ENCODE measurements around the gene OGDHL.
"Not testable (repeated sequence)": the region's sequence is repeated elsewhere in the genome, so short reads cannot be mapped to it uniquely, and the experiment has no call there.

The OGDHL gene

GRCh38 chr10:49737474-49738201 lies 24.5 kb downstream of the OGDHL start:
- Histone ChIP-seq H3K27me3 (ENCODE audit: control insufficient read depth, insufficient read depth, low read length) (no peaks in the 10 kb centered on the region), H3K4me3 (ENCODE audit: low read length) (no peak overlapping the region), H3K9ac (ENCODE audit: low read depth, low read length) (no peak overlapping the region), H3K4me2 (ENCODE audit: low read length) (no peak overlapping the region), H3K36me3 (ENCODE audit: insufficient read depth, low read length) (no peaks in the 10 kb centered on the region), H3K4me1 (ENCODE audit: control insufficient read depth, insufficient read depth, low read length) (no peaks in the 10 kb centered on the region), H3K9me3 (replicated peaks; ENCODE audit: low read length) (no peaks in the 10 kb centered on the region)

GRCh38 chr10:49736564-49737113 lies 25.5 kb downstream of the OGDHL start:
- no peaks in the 10 kb centered on the region for H3K9me3 ChIP-seq (replicated peaks; ENCODE audit: low read length)
- H3K9ac ChIP-seq (ENCODE audit: low read depth, low read length), result no peak overlapping the region
- no peaks in the 10 kb centered on the region for H3K36me3 ChIP-seq (ENCODE audit: insufficient read depth, low read length)
- H3K4me3 ChIP-seq (ENCODE audit: low read length), result no peak overlapping the region
- H3K4me2 ChIP-seq (ENCODE audit: low read length), result no peak overlapping the region
- no peaks in the 10 kb centered on the region for H3K27me3 ChIP-seq (ENCODE audit: control insufficient read depth, insufficient read depth, low read length)
- no peaks in the 10 kb centered on the region for H3K4me1 ChIP-seq (ENCODE audit: control insufficient read depth, insufficient read depth, low read length)

- Histone ChIP-seq H3K4me1 (ENCODE audit: control insufficient read depth, insufficient read depth, low read length) (no peaks in the 10 kb centered on the region), H3K36me3 (ENCODE audit: insufficient read depth, low read length) (no peaks in the 10 kb centered on the region), H3K27me3 (ENCODE audit: control insufficient read depth, insufficient read depth, low read length) (no peaks in the 10 kb centered on the region), H3K9me3 (replicated peaks; ENCODE audit: low read length) (no peaks in the 10 kb centered on the region), H3K9ac (ENCODE audit: low read depth, low read length) (no peak overlapping the region), H3K4me3 (ENCODE audit: low read length) (no peak overlapping the region), H3K4me2 (ENCODE audit: low read length) (no peak overlapping the region)
These were observed 26.1 kb downstream of the OGDHL start for GRCh38 chr10:49735848-49736563.

GRCh38 chr10:49735161-49735560 lies 27.0 kb downstream of the OGDHL start:
- Histone ChIP-seq H3K36me3 (ENCODE audit: insufficient read depth, low read length) (no peaks in the 10 kb centered on the region), H3K9ac (ENCODE audit: low read depth, low read length) (no peak overlapping the region), H3K4me3 (ENCODE audit: low read length) (no peak overlapping the region), H3K4me2 (ENCODE audit: low read length) (no peak overlapping the region), H3K9me3 (replicated peaks; ENCODE audit: low read length) (no peaks in the 10 kb centered on the region), H3K4me1 (ENCODE audit: control insufficient read depth, insufficient read depth, low read length) (no peaks in the 10 kb centered on the region), H3K27me3 (ENCODE audit: control insufficient read depth, insufficient read depth, low read length) (no peaks in the 10 kb centered on the region)

GRCh38 chr10:49734676-49735075 lies 27.4 kb downstream of the OGDHL start:
- H3K9ac ChIP-seq (ENCODE audit: low read depth, low read length), result no peak overlapping the region
- no peaks in the 10 kb centered on the region for H3K9me3 ChIP-seq (replicated peaks; ENCODE audit: low read length)
- H3K4me3 ChIP-seq (ENCODE audit: low read length), result no peak overlapping the region
- H3K27me3 ChIP-seq (ENCODE audit: control insufficient read depth, insufficient read depth, low read length), result no peaks in the 10 kb centered on the region
- H3K4me1 ChIP-seq (ENCODE audit: control insufficient read depth, insufficient read depth, low read length), result no peaks in the 10 kb centered on the region
- no peak overlapping the region for H3K4me2 ChIP-seq (ENCODE audit: low read length)
- no peaks in the 10 kb centered on the region for H3K36me3 ChIP-seq (ENCODE audit: insufficient read depth, low read length)

GRCh38 chr10:49733866-49734265 lies 28.3 kb downstream of the OGDHL start:
- Histone ChIP-seq H3K4me3 (ENCODE audit: low read length) (no peak overlapping the region), H3K36me3 (ENCODE audit: insufficient read depth, low read length) (no peaks in the 10 kb centered on the region), H3K4me1 (ENCODE audit: control insufficient read depth, insufficient read depth, low read length) (no peaks in the 10 kb centered on the region), H3K9me3 (replicated peaks; ENCODE audit: low read length) (no peaks in the 10 kb centered on the region), H3K27me3 (ENCODE audit: control insufficient read depth, insufficient read depth, low read length) (no peaks in the 10 kb centered on the region), H3K4me2 (ENCODE audit: low read length) (no peak overlapping the region), H3K9ac (ENCODE audit: low read depth, low read length) (no peak overlapping the region)

- Histone ChIP-seq H3K9ac (ENCODE audit: low read depth, low read length) (no peak overlapping the region), H3K4me2 (ENCODE audit: low read length) (no peak overlapping the region), H3K27me3 (ENCODE audit: control insufficient read depth, insufficient read depth, low read length) (no peaks in the 10 kb centered on the region), H3K9me3 (replicated peaks; ENCODE audit: low read length) (peaks cover 3% of the 10 kb centered on the region), H3K4me3 (ENCODE audit: low read length) (no peak overlapping the region), H3K36me3 (ENCODE audit: insufficient read depth, low read length) (no peaks in the 10 kb centered on the region), H3K4me1 (ENCODE audit: control insufficient read depth, insufficient read depth, low read length) (no peaks in the 10 kb centered on the region)
These were observed 35.5 kb downstream of the OGDHL start for GRCh38 chr10:49726593-49726992.

- not testable (repeated sequence) for H3K4me1 ChIP-seq (ENCODE audit: control insufficient read depth, insufficient read depth, low read length); H3K27me3 ChIP-seq (ENCODE audit: control insufficient read depth, insufficient read depth, low read length); H3K9me3 ChIP-seq (replicated peaks; ENCODE audit: low read length); H3K36me3 ChIP-seq (ENCODE audit: insufficient read depth, low read length); H3K4me3 ChIP-seq (ENCODE audit: low read length); H3K9ac ChIP-seq (ENCODE audit: low read depth, low read length); H3K4me2 ChIP-seq (ENCODE audit: low read length)
These were observed 47.0 kb downstream of the OGDHL start for GRCh38 chr10:49715157-49715556.

- no peak overlapping the region for H3K9ac ChIP-seq (ENCODE audit: low read depth, low read length)
- no peaks in the 10 kb centered on the region for H3K4me1 ChIP-seq (ENCODE audit: control insufficient read depth, insufficient read depth, low read length)
- no peak overlapping the region for H3K4me3 ChIP-seq (ENCODE audit: low read length)
- H3K4me2 ChIP-seq (ENCODE audit: low read length), result no peak overlapping the region
- H3K36me3 ChIP-seq (ENCODE audit: insufficient read depth, low read length), result no peaks in the 10 kb centered on the region
- no peaks in the 10 kb centered on the region for H3K9me3 ChIP-seq (replicated peaks; ENCODE audit: low read length)
- peaks cover 6% of the 10 kb centered on the region for H3K27me3 ChIP-seq (ENCODE audit: control insufficient read depth, insufficient read depth, low read length)
These were observed 48.9 kb downstream of the OGDHL start for GRCh38 chr10:49713266-49713665.

- Histone ChIP-seq H3K4me3 (ENCODE audit: low read length) (no peak overlapping the region), H3K27me3 (ENCODE audit: control insufficient read depth, insufficient read depth, low read length) (peaks cover 16% of the 10 kb centered on the region), H3K9ac (ENCODE audit: low read depth, low read length) (no peak overlapping the region), H3K9me3 (replicated peaks; ENCODE audit: low read length) (no peaks in the 10 kb centered on the region), H3K36me3 (ENCODE audit: insufficient read depth, low read length) (no peaks in the 10 kb centered on the region), H3K4me2 (ENCODE audit: low read length) (no peak overlapping the region), H3K4me1 (ENCODE audit: control insufficient read depth, insufficient read depth, low read length) (no peaks in the 10 kb centered on the region)
These were observed 50.6 kb downstream of the OGDHL start for GRCh38 chr10:49711481-49711880.

GRCh38 chr10:49710966-49711365 lies 51.2 kb downstream of the OGDHL start:
- Histone ChIP-seq H3K4me1 (ENCODE audit: control insufficient read depth, insufficient read depth, low read length) (no peaks in the 10 kb centered on the region), H3K4me2 (ENCODE audit: low read length) (no peak overlapping the region), H3K36me3 (ENCODE audit: insufficient read depth, low read length) (no peaks in the 10 kb centered on the region), H3K9ac (ENCODE audit: low read depth, low read length) (no peak overlapping the region), H3K9me3 (replicated peaks; ENCODE audit: low read length) (no peaks in the 10 kb centered on the region), H3K27me3 (ENCODE audit: control insufficient read depth, insufficient read depth, low read length) (peaks cover 17% of the 10 kb centered on the region), H3K4me3 (ENCODE audit: low read length) (no peak overlapping the region)

GRCh38 chr10:49709934-49710333 lies 52.2 kb downstream of the OGDHL start:
- no peak overlapping the region for H3K4me2 ChIP-seq (ENCODE audit: low read length)

More at GRCh38 chr10:49709934-49710333, 52.2 kb downstream of the OGDHL start:
- no peaks in the 10 kb centered on the region for H3K36me3 ChIP-seq (ENCODE audit: insufficient read depth, low read length)
- H3K4me1 ChIP-seq (ENCODE audit: control insufficient read depth, insufficient read depth, low read length), result no peaks in the 10 kb centered on the region
- no peak overlapping the region for H3K9ac ChIP-seq (ENCODE audit: low read depth, low read length)
- no peaks in the 10 kb centered on the region for H3K9me3 ChIP-seq (replicated peaks; ENCODE audit: low read length)
- no peak overlapping the region for H3K4me3 ChIP-seq (ENCODE audit: low read length)
- H3K27me3 ChIP-seq (ENCODE audit: control insufficient read depth, insufficient read depth, low read length), result peaks cover 19% of the 10 kb centered on the region
